Cerebellar cortex (tissue), 1 donor: ENCODE results near the gene NEK4.

Experiments used
- DNase-seq: peaks from one replicate; pipeline ENCODE4 v3.0.0-alpha.2; 2015; ENCODE audit warnings: low spot score

The NEK4 gene

GRCh38 chr3:52792961-52793695 is 22.4 kb upstream of the NEK4 start:
- peak; percentile 13 for DNase-seq

GRCh38 chr3:52792413-52792812 is 21.7 kb upstream of the NEK4 start:
- no peak for DNase-seq

- DNase-seq = no peak
Measured at GRCh38 chr3:52791928-52792327, 21.2 kb upstream of the NEK4 start.

GRCh38 chr3:52791366-52791765 is 20.6 kb upstream of the NEK4 start:
- no peak for DNase-seq

- no peak for DNase-seq
Measured at GRCh38 chr3:52790741-52791140, 20.0 kb upstream of the NEK4 start.

GRCh38 chr3:52790337-52790736 is 19.6 kb upstream of the NEK4 start:
- no peak for DNase-seq

GRCh38 chr3:52789746-52790040 is 19.0 kb upstream of the NEK4 start:
- no peak for DNase-seq

GRCh38 chr3:52788890-52789745 is 18.4 kb upstream of the NEK4 start:
- DNase-seq = no peak

GRCh38 chr3:52787672-52788625 is 17.2 kb upstream of the NEK4 start:
- no peak for DNase-seq

GRCh38 chr3:52787246-52787645 is 16.5 kb upstream of the NEK4 start:
- no peak for DNase-seq

- DNase-seq = no peak
Measured at GRCh38 chr3:52786330-52787215, 15.8 kb upstream of the NEK4 start.

GRCh38 chr3:52784931-52785590 is 14.3 kb upstream of the NEK4 start:
- DNase-seq = no peak

- no peak for DNase-seq
Measured at GRCh38 chr3:52784021-52784621, 13.4 kb upstream of the NEK4 start.

- no peak for DNase-seq
Measured at GRCh38 chr3:52783211-52783555, 12.4 kb upstream of the NEK4 start.

GRCh38 chr3:52782412-52783210 is 11.9 kb upstream of the NEK4 start:
- no peak for DNase-seq

- no peak for DNase-seq
Measured at GRCh38 chr3:52781741-52782140, 11.0 kb upstream of the NEK4 start.

- DNase-seq = no peak
Measured at GRCh38 chr3:52779837-52780585, 9.3 kb upstream of the NEK4 start.

GRCh38 chr3:52779011-52779836 is 8.5 kb upstream of the NEK4 start:
- no peak for DNase-seq
